Uterus (tissue), 4 donors: ENCODE results near the gene MDFIC. TPM values are rescaled to one million over a fixed set of nuclear protein-coding genes. Genes with fewer than 3 reads are reported as not detected.

Source experiments
- DNase-seq, 2 donors: peaks; one replicate each; pipeline ENCODE4 v3.0.0-alpha.2; 2019 to 2020
- H3K27ac ChIP-seq, 2 donors: fragments of 200-600 bp; sonication (generic); 1 replicate in 1 of 2; 2 replicates in 1 of 2; pipeline ENCODE4 v1.5.1; 2016 to 2018
- H3K27me3 ChIP-seq, 2 donors: fragments of 200-600 bp; sonication (generic); one replicate each; pipeline ENCODE4 v1.5.1; 2018 to 2019; ENCODE audit warnings: control low read depth in 1 of 2
- H3K36me3 ChIP-seq, 2 donors: fragments of 200-600 bp; sonication (generic); one replicate each; pipeline ENCODE4 v1.5.1; 2019; ENCODE audit warnings: control low read depth in 1 of 2
- H3K4me1 ChIP-seq, 2 donors: fragments of 200-600 bp; sonication (generic); one replicate each; pipeline ENCODE4 v1.5.1; 2018 to 2019; ENCODE audit warnings: control low read depth in 1 of 2
- H3K4me3 ChIP-seq, 2 donors: fragments of 200-600 bp; sonication (generic); 1 replicate in 1 of 2; 2 replicates in 1 of 2; pipeline ENCODE4 v1.5.1; 2018 to 2019; ENCODE audit warnings: mild to moderate bottlenecking in 1 of 2
- H3K9me3 ChIP-seq, 2 donors: fragments of 200-600 bp; sonication (generic); one replicate each; pipeline ENCODE4 v1.5.1; 2019; ENCODE audit warnings: control low read depth in 1 of 2
- POLR2A ChIP-seq, 2 donors: fragments of 450-650 bp; IDR thresholded peaks; one replicate each; pipeline ENCODE4 v1.6.1; 2016; ENCODE audit warnings: antibody characterized with exemption in 2 of 2, mild to moderate bottlenecking in 1 of 2, moderate library complexity in 1 of 2
- intact Hi-C: fragments of 100-400 bp; cut with DNase I; formaldehyde crosslinking; loops from one replicate; pipeline ENCODE4 v1.15.1; 2023; ENCODE audit warnings: low total_unique reads
- total RNA-seq, 4 donors: library from RNA; depleted of rRNA in 3 of 4; stranded (reverse); fragments of >200 nt in 3 of 4; gene quantifications; one replicate each; pipeline versions ENCODE4 v1.1.0 to v1.2.4, GENCODE V29; 2014 to 2023
- TF ChIP-seq, protein P1 (sequence below), 4 experiments: fragments of 200-600 bp in 2 of 4; fragments of 450-650 bp in 2 of 4; sonication (generic) in 2 of 4; IDR thresholded peaks; one replicate each; pipeline ENCODE4 v1.5.1; 2016 to 2019; ENCODE audit warnings: antibody characterized with exemption in 4 of 4, mild to moderate bottlenecking in 2 of 4, moderate library complexity in 1 of 4
- donor health status: DM: yes; HTN: yes; CAD: no.

Gene MDFIC
- total RNA-seq, 4 donors from 2014 or later = 35.8 to 79.2 (median 66.1) TPM

DNA sequence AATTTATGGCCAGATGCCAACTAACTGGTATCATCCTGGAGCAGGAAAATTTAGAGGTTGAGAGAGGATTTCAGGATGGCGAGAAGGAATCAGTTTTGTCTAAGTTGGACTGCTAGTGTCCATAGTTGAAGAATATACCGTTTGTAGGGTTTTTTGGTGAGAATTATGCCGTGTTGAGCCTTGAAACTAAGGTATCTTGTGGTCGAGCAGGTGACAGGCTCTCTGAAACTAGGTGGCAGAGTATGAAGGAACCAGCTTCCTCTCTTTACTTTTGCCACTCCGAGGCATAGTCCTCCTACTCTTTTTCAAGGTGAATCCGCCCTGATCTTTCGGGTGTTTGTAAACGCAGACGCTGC, 9.7 kb downstream of the MDFIC start:
- no peaks in the 10 kb centered on the region for H3K27me3 ChIP-seq
- peaks cover 0 to 14% of the 10 kb centered on the region in 2 donors for H3K4me1 ChIP-seq
- intact Hi-C loops = no loop called here
- no peak for DNase-seq
- no peak overlapping the region for H3K4me3 ChIP-seq
- no peak for TF ChIP-seq POLR2A (IDR thresholded peaks at IDR 0.05)
- TF ChIP-seq, protein P1, sequence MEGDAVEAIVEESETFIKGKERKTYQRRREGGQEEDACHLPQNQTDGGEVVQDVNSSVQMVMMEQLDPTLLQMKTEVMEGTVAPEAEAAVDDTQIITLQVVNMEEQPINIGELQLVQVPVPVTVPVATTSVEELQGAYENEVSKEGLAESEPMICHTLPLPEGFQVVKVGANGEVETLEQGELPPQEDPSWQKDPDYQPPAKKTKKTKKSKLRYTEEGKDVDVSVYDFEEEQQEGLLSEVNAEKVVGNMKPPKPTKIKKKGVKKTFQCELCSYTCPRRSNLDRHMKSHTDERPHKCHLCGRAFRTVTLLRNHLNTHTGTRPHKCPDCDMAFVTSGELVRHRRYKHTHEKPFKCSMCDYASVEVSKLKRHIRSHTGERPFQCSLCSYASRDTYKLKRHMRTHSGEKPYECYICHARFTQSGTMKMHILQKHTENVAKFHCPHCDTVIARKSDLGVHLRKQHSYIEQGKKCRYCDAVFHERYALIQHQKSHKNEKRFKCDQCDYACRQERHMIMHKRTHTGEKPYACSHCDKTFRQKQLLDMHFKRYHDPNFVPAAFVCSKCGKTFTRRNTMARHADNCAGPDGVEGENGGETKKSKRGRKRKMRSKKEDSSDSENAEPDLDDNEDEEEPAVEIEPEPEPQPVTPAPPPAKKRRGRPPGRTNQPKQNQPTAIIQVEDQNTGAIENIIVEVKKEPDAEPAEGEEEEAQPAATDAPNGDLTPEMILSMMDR (IDR thresholded peaks at IDR 0.05) = no peak
- H3K27ac ChIP-seq = no peak overlapping the region
- no peaks in the 10 kb centered on the region for H3K9me3 ChIP-seq
- H3K36me3 ChIP-seq = no peaks in the 10 kb centered on the region

DNA sequence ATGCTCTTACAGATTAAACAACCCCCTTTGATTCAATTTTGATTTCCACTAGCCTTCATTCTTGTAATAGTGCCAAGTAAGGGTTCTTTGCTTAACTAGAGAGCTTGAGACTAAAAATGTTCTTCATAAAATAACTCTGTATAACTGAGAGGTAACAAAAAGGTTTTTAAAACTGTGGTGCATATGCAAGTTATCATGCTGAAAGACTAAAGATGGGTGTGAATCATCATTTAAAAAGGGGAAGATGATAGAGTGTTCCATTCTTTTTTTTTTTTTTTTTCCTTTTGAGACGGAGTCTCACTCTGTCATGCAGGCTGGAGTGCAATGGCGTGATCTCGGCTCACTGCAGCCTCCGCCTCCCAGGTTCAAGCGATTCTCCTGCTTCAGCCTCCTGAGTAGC, 11.1 kb downstream of the MDFIC start:
- no peak for DNase-seq
- Histone ChIP-seq H3K4me1 (peaks cover 0 to 10% of the 10 kb centered on the region in 2 donors), H3K36me3 (no peaks in the 10 kb centered on the region), H3K9me3 (no peaks in the 10 kb centered on the region), H3K27me3 (no peaks in the 10 kb centered on the region), H3K27ac (no peak overlapping the region), H3K4me3 (no peak overlapping the region)
- no peak for TF ChIP-seq POLR2A (IDR thresholded peaks at IDR 0.05)
- TF ChIP-seq, protein P1 (IDR thresholded peaks at IDR 0.05) = no peak
- intact Hi-C loops = no loop called here

DNA sequence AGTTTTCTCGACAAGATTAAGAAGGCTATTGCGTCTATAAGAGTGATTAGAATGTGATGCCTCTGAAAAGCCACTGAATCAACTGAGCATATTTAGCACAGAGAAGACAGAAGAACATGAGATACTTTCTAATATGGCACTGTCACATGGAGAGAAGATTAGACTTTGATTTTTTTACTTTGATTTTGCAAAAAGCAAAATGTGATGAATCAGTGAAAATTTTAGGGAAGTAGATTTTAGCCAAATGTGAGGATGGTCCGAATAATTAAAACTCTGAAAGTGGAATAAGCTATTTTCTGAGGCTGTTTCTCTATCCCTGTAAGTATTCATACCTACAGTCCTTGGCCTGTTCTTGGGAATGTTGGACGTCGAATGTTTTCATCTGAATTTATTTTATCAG, 11.8 kb downstream of the MDFIC start:
- Histone ChIP-seq H3K36me3 (no peaks in the 10 kb centered on the region), H3K4me1 (peaks cover 0 to 10% of the 10 kb centered on the region in 2 donors), H3K9me3 (no peaks in the 10 kb centered on the region), H3K27ac (peak overlapping the region in 1 of 2 donors; percentile 15), H3K27me3 (no peaks in the 10 kb centered on the region), H3K4me3 (no peak overlapping the region)
- no peak for DNase-seq
- no peak for TF ChIP-seq POLR2A (IDR thresholded peaks at IDR 0.05)
- TF ChIP-seq, protein P1 (IDR thresholded peaks at IDR 0.05) = no peak
- intact Hi-C loops = no loop called here

DNA sequence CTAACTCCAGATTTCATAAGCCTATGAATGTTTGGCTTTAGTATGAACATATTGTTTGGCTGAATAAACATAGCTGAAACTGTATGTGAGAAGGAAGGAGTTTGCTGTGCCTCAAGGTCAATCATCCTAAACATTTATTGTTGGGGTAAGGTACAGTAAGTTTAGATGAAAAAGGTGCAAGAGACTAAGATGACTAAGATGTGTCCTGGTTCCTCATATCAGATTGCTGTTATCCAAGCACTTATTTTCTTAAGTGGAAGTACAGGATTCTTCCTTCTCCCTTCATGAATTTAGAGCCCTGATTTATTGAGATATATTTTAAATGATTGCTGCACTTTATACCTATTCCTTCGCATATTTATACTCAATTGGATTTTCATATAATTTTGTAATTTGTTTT, 12.2 kb downstream of the MDFIC start:
- Histone ChIP-seq H3K4me1 (peaks cover 0 to 10% of the 10 kb centered on the region in 2 donors), H3K27ac (peak overlapping the region in 1 of 2 donors; percentile 15), H3K27me3 (no peaks in the 10 kb centered on the region)

DNA sequence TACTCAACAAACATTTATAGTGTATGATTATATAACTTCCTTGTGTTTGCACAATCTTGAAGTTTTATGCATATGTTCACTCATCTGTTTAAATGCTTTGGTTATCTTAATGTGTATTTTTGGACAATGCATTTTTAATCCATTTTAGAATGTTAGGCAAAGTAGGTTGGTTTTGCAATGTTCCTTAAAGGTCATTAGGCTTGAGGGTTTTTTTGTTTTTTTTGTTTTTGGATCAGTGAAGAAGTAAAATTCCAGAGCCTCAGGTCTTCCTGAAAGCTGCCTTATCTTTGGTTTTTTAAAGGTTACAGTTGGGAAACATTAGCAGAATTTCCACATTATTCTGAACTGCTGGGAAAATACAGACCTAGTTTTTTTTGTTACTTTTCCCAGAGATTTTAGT, 12.8 kb downstream of the MDFIC start:
- Histone ChIP-seq H3K27me3 (no peaks in the 10 kb centered on the region), H3K27ac (peak overlapping the region in 1 of 2 donors; percentile 15), H3K9me3 (no peaks in the 10 kb centered on the region), H3K4me3 (no peak overlapping the region), H3K36me3 (no peaks in the 10 kb centered on the region), H3K4me1 (peaks cover 0 to 10% of the 10 kb centered on the region in 2 donors)
- DNase-seq = no peak
- intact Hi-C loops = no loop called here
- TF ChIP-seq, protein P1 (IDR thresholded peaks at IDR 0.05) = no peak
- no peak for TF ChIP-seq POLR2A (IDR thresholded peaks at IDR 0.05)

More for the DNA sequence above, 12.2 kb downstream of the MDFIC start:
- Histone ChIP-seq H3K9me3 (no peaks in the 10 kb centered on the region), H3K36me3 (no peaks in the 10 kb centered on the region), H3K4me3 (no peak overlapping the region)
- no peak for TF ChIP-seq POLR2A (IDR thresholded peaks at IDR 0.05)
- TF ChIP-seq, protein P1 (IDR thresholded peaks at IDR 0.05) = no peak
- intact Hi-C loops = no loop called here
- no peak for DNase-seq
